SIG-M5 treated with dmso at 0.1 percent for 504 hours (cell line): ENCODE measurements around the gene WDPCP.
"Not testable (repeated sequence)": the region's sequence is repeated elsewhere in the genome, so short reads cannot be mapped to it uniquely, and the experiment has no call there.

Experiments
- DNase-seq: peaks from one replicate; lab custom pipeline; 2025; ENCODE audit not compliant: unreplicated experiment; lab: John Stamatoyannopoulos, UW

Gene WDPCP

DNA sequence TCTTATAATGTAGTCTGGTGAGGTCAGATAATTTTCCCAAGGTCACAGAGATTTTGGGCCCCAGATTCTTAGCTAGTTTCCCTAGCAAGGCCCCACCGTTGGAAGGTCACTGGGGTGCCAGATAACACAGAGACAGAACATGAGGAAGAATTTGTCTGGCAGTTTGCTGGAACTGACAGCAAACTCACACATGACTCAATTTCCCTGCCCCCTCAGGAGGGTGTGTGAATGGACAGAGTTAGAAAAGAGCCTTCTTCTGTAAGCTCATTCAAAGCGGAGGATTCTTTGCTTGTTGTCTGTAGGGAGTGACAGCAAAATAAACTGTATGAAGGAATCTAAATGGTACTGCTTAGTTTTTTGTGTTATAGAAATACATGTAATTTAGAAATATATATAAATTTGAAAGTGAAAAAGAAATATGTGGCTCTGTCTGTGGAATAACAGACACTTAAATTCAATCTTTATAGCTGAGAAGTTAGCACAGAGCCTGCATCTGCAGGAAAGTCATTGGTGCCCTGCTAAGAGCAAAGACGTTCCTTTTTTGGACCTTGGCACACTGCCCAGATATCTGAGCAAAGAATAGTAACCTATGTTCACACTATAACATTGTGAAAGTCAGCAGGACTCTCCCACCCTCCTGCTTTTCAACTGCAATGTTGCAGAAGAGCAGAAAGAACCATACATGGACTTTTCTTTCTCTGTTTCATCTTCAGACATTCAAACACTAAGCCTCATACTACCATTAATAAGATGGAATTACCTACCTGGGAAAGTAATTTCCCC is 2.5 kb upstream of the WDPCP start:
- peak; percentile 91 for DNase-seq

DNA sequence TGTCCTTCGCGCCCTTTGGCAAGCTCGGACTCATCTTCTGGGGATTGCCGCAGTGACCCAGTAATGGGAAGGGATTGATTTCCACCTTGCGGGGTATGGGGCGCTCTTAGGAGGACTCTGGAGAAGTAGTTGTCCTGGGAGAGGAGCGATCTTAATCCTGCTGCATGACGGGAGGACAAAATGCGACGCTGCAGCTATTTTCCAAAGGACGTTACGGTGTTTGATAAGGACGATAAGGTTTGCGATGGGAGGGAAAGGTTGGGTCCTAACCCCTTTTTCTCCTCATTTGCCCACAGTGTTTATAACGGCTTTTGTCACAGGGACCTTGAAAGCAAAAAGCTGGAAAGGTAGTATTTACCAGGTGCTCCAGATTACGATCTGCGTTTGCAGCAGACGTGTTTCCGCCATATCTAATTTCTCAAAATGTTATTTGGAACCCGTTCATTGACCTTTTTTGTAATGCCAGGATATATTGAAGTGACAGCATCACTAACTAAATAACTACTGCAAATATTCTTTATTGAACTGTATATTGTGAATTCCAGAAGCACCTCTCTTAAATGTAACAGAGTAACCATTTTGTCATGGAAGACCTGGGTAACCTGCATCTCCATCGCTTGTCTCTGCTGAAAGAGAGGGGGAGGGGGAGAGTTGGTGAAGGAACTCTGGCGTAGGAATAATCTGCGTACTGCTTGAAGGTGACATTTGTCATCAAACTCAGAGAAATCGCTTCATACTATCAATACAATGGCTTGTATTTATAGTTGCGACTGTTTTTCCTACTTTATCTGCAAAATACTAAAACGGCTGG is 1.1 kb upstream of the WDPCP start:
- DNase-seq: no peak

DNA sequence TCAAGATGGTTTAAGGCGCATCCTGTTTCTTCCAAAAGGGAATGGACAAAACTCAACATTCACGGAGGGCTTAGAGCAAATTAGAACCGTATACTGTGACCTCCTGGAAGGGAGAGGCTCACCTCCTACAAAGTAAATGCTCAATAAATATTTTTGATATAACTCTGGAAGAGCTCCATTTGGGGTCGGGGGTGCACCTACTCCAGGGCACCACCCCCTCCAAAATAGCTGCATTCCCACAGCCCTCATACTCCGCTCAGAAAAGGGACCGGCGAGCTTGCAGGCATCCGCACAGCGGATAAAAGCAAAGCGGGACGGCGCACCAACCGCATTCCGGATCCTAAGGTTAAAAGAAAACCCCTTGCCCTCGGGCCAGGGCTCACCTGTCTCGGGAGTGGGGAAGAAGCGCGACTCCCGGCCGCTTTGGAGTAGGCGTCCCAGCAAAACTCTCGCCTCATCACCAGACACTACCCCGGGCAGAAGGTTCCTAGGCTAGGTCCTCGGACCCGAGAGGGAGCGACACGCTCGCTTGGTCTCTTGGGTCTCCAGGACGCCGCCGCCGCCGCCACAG is 378 bp downstream of the WDPCP start:
- no peak for DNase-seq

DNA sequence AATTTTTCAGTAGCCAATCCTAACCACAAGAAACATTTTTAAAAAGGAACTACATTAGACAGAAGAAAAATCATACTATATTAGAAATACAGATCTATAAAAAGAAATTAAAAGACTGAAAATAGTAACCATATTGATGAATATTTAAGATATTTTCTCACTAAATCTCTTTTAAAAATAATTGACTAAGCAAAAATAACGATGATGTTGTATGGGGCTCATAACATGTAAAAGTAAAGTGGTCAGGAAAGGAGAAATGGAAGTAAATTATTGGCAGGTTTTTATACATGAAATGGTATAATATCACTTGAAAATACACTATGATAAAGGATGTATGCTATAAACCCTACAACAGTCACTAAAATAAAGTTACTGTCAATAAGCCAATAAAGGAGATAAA is 5.4 kb downstream of the WDPCP start:
- DNase-seq: no peak

DNA sequence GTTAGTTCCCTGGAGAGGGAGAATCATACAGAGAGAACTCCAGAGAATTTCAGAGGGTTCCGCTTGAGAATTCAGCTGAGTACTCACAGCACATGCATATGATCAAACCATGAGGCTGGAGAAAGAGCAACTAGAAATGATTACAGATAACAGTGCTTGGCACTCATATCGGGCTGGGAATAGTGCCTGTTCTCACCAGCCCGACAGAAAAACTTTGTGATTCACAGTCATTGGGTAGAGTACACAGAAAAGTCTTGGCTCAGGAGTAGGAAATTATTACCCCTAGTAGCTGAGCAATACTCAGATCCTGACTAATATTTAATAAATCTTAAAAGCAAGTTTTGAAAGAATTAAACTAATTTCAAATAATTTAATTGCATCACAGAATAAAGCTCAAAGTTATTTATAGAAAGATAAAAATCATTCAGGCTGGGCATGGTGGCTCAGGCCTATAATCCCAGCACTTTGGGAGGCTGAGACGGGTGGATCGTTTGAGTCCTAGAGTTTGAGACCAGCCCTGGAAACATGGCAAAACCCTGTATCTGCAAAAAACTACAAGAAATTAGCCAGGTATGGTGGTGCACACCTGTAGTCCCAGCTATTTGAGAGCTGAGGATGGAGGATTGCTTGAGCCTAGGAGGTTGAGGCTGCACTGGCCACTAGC is 6.8 kb downstream of the WDPCP start:
- no peak for DNase-seq

DNA sequence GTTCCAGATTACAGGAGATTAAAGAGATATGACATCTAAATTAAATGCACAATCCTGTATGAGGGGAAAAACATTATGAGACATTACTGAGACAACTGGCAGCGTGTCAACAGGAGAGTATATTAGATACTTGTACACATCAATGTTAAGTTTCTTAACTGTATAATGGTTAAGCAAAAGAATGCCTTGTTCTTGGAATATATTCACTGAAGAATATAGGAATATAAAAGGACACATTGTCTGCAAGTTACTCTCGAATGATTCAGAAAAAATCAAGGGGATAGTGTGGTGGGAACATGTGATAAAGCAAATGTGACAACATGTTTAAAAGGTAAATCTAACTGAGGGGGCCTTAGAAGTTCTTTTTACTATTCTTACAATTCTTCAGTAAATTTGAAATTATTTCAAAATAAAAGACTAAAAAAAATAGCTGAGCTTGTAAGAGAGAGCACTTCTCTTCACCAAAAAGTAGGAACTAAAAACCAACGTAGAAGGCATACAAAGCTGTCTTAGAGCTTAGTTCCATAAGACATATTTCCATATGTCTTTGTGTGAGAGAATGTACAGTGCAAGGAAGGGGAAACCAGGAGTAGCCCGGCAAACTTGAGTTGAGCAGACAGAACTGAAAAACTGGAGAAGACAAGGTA is 7.5 kb downstream of the WDPCP start:
- DNase-seq: no peak

DNA sequence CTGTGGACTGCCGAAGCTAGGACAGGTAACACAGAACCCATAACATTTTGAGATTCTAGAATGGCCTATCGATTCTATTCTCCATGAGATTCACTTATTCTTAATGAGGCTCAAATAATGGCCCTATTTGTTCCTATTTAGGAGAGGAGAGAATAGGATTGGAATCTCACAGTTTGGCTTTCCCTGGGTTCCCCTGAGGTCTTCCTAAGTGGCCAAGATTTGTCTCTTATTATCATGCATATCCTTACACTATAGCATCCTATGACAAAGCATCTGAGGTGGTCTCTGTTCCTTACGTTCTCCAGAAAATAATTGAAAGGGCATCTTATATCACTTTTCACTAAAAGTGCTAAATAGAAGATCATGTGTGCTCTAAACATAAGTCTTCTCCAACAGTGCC is 9.5 kb downstream of the WDPCP start:
- DNase-seq: no peak

DNA sequence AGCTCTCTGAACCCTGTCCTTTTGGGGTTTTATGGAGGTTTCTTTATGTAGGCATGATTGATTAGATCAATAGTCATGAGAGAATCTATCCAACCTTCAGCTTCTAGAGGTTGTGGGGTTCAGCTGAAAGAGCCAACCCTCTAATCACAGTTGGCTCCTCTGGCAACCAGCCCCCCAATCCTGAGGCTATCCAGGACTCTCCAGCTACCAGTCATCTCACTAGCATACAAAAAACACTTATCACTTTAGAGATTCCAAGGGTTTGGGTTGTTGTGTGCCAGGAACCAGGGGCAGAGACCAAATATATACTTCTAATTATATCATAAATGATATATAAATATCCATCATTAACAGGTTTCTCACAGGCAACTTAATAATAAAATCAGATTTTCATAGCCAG is 11.7 kb downstream of the WDPCP start:
- DNase-seq: no peak

DNA sequence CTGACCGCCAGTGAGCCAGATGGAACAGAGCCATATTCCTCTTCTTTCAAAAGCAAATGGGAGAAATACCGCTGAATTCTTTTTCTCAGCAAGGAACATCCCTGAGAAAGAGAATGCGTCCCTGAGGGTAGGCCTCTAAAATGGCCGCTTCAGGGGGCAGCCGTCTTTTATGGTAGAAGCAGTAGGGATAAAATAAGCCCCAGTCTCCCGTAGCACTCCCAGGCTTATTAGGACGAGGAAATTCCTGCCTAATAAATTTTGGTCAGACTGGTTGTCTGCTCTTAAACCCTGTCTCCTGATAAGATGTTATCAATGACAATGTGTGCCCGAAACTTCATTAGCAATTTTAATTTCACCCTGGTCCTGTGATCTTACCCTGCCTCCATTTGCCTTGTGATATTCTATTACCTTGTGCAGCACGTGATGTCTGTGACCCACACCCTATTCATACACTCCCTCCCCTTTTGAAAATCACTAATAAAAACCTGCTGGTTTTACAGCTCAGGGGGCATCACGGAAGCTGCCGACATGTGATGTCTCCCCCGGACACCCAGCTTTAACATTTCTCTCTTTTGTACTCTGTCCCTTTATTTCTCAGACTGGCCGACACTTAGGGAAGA is 14.4 kb downstream of the WDPCP start:
- not testable (repeated sequence) for DNase-seq

DNA sequence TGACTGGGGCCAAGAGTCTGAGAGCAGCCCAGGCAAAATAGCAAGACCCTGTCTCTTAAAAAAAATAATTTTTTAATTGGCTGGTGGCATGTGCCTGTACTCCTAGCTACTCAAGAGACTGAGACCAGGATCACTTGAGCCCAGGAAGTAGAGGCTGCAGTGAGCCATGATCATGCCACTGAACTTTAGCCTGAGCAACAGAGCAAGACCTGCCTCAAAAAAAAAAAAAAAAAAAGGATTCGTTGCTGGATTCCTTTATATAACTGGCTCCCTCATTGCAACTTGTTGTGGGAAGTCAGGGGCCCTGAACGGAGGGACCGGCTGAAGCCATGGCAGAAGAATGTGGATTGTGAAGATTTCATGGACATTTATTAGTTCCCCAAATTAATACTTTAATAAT is 15.3 kb downstream of the WDPCP start:
- not testable (repeated sequence) for DNase-seq

DNA sequence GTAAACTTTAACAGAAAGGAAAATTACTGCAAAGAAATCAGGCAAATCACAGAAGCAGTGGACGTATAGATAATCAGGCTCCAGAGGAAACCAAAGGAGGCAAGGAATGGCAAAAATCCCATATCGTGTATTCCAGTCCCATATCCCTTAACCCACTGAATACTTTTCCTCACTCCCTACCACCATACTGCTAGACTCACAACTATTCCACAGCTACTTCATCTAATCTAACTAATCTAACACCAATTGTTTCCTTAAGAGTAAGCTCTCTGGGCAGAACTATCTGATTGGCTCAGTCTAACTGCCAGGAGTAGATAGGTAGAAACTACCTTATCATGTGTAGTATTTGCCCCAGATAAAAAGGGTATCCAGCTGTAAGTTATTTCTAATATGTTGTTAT is 16.3 kb downstream of the WDPCP start:
- DNase-seq: no peak

DNA sequence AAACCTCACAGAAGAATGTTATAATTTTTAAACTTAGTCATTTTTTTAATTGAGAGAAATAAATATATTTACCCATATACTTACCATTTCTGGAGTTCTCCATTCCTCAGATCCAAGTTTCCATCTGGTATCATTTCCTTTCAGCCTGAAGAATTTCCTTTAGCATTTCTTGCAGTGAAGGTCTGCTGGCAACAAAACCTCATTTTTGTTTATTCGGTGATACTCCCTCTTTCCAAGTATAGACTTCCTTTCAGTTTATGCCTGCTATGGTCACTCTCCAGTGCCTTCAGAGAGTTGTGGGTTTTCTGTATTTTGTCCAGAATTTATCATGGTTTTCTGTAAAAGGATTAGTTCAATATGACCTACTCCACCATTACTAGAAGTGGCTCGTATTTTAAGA is 17.0 kb downstream of the WDPCP start:
- DNase-seq: no peak

DNA sequence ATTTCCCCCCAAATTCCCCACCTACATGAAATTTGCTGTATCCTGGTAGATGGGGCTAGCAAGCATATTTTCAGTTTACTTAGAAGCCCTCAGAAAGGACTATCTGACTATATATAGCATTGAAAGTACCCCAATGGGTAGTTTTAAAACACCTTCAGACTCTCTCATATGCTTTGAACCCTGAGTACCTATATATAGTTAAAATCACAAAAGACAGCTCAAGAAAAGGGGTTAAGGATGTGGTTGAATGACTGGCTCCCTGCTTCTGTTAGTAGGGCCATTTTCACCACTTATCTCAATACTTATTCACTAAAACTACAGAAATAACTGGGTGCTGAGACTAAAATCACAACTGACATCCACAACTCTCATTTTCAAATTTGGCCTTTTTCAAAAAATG is 18.5 kb downstream of the WDPCP start:
- DNase-seq: no peak

DNA sequence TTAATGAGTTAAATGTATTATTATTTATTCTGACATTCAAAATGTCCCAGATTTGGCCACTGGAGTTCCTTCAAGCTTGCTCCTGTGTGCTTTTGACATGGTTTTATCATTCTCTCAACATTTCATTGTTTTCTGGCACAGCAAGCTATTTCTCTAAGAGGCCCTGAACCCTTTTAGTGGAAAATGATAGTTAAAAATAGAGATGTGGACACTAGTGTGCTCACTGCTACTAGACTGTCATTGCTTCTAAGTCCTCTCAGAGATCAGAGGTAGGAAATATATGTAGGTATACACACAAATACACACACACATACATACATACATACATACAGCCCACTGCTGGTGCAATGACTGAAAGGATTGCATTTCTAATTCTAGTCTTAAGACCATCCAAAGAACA is 25.5 kb downstream of the WDPCP start:
- DNase-seq: no peak

DNA sequence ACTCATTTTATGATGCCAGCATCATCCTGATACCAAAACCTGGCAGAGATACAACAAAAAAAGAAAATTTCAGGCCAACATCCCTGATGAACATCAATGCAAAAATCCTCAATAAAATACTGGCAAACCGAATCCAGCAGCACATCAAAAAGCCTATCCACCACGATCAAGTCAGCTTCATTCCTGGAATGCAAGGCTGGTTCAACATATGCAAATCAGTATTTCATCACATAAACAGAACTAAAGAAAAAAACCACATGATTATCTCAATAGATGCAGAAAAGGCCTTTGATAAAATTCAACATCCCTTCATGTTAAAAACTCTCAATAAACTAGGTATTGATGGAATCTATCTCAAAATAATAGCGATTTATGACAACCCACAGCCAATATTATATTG is 29.4 kb downstream of the WDPCP start:
- not testable (repeated sequence) for DNase-seq

DNA sequence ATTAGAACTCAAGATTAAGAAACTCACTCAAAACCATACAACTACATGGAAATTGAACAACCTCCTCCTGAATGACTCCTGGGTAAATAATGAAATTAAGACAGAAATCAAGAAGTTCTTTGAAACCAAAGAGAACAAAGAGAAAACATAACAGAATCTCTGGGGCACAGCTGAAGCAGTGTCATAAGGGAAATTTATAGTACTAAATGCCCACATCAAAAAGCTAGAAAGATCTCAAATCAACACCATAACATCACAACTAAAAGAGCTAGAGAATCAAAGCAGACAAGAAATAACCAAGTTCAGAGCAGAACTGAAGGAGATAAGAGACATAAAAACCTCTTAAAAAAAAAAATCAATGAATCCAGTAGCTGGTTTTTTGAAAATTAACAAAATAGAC is 30.5 kb downstream of the WDPCP start:
- DNase-seq: not testable (repeated sequence)

DNA sequence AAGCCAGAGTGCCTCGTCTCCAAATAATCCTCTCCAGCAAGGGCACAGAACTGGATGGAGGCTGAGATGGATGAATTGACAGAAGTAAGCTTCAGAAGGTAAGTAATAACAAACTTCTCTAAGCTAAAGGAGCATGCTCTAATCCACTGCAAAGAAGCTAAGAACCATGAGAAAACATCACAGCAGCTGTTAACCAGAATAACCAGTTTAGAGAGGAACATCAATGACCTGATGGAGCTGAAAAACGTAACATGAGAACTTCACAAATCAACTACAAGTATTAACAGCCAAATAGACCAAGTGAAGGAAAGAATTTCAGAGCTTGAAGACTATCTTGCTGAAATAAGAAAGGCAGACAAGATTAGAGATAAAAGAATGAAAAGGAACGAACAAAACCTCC is 32.3 kb downstream of the WDPCP start:
- peak; percentile 41 for DNase-seq

DNA sequence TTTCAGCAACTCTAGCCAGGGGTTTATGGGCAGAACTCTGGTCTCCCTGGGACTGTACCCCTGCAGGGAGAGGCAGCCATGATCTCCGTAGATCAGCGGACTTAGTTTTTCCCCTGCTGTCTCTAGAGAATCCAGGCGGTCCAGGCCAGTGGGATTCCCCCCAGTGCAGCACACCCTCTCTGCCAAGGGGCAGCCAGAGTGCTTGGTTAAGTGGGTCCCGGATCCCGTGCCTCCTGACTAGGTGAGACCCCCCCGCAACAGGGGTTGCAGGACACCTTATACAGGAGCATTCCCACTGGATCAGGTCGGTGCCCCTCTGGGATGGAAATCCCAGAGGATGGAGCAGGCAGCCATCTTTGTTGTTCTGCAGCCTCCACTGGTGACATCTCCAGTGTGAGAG is 33.0 kb downstream of the WDPCP start:
- no peak for DNase-seq

DNA sequence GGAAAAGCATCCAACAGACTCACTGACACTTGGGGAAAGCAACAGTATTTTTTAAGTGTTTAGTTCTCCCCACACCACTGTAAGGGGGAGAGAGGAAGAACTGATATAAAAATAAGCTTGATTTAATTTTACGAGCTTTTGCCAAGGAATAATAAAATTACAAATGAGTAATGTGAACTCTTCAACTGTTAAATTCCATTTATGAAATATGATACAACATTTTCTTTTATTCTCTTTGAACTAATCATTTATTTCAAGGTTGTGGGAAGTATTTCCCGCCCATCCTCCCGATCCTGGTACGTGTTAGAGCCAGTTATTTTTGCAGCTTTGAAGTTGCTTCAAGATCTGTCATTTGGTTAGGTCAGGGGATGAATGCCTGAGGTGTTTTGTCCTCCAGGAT is 35.2 kb downstream of the WDPCP start:
- DNase-seq: no peak

DNA sequence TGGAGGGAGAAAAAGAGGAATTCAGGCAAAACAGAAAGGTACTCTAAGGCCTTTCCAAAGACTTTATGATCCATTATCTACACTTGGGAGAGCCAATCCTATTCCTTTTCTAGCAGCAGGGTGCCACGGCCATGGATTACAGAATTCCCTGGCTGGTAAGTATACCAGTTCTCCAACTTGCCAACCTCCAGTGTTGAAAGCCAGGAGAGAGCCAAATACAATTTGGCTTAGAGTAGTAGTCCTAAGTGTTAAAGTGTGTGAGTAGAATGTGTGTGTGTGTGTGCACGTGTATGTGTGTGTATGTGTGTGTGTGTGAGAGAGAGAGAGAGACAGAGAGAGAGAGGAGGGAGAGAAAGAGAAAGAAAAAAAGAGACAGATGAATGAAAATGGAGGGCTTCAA is 43.3 kb downstream of the WDPCP start:
- DNase-seq: no peak
